ENCODE measurements around the gene DDX31.
"Not testable (repeated sequence)": the region's sequence is repeated elsewhere in the genome, so short reads cannot be mapped to it uniquely, and the experiment has no call there.

DDX31 gene

GRCh38 chr9:132582786-132583583 is 86.8 kb downstream of the DDX31 start:
- no peak for DNase-seq (ENCODE audit: low read depth in 1 of 2, low spot score in 1 of 2)

- no peak for DNase-seq (ENCODE audit: low read depth in 1 of 2, low spot score in 1 of 2)
These were observed 87.5 kb downstream of the DDX31 start, which contains the start of gene BARHL1 for GRCh38 chr9:132582276-132582785. BARHL1 (plus strand) TSS chr9:132582606; CDS start chr9:132582798, 192 bp downstream.

DNA sequence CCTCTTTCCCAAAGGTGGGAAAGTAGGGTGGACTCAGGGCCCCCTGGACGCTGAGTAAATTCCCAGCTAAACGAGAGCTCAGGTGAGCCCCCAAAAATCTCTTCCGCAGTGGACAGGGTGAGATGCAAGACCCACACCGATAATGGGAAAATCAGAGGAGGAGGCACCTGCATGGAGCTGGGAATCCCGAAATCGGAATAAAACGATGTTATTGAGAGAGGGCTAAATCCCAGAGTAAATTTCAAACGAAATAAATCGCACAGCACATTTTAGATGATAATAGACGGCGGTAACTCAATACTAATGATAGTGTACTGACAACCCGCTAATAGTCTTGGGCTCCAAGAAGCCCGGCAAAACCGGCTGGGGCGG is 90.4 kb downstream of the DDX31 start:
- no peak for DNase-seq (ENCODE audit: low read depth in 1 of 2, low spot score in 1 of 2)

DNA sequence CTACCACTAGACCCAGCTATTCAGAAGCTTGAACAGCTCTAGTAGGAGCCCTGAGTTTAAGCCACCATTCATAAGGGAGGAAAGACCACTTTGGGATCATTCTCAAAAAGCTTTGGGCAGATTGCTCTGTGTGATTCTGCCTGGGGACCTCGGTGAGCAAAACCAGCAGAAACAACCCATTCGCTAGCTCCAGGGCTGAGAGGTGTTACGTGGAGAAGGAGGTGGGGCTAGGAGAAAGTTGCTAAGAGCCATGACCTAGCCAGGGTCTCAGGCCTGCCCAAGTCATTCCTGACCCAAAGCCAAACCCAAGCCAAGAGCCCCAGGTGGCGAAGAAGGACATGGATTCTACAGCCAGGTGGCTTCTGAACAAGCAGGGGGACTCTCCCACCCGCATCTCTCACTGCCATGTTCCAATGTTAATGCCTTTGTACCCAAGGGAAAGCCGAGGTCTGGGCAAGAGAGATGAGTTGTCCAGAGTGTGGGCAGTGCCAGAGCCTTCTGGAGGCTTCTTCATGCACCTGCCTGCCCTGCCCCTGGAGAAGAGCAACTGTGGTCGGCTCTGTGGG is 91.3 kb downstream of the DDX31 start:
- no peak for DNase-seq (ENCODE audit: low read depth in 1 of 2, low spot score in 1 of 2)

GRCh38 chr9:132577119-132577518 is 92.7 kb downstream of the DDX31 start:
- DNase-seq (ENCODE audit: low read depth in 1 of 2, low spot score in 1 of 2), result no peak

DNA sequence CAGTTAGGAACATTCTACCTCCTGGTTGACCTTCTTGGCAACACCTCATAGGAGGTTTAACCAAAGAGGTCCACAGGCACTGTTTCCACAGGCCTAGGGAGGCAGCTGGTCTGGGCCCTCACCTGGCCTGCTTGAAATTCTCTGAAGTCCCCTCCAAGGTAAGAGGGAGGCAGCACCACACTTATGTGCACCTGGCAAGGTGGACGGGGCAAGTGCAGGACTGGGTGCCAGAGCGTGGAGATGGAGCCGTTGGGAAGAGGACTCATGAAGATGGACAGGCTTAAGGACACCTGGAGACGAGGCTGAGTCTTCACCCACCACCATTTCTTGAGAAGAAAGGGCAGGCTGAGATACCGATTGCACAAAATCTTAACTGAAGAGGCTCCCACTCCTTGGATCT is 94.0 kb downstream of the DDX31 start:
- no peak for DNase-seq (ENCODE audit: low read depth in 1 of 2, low spot score in 1 of 2)

DNA sequence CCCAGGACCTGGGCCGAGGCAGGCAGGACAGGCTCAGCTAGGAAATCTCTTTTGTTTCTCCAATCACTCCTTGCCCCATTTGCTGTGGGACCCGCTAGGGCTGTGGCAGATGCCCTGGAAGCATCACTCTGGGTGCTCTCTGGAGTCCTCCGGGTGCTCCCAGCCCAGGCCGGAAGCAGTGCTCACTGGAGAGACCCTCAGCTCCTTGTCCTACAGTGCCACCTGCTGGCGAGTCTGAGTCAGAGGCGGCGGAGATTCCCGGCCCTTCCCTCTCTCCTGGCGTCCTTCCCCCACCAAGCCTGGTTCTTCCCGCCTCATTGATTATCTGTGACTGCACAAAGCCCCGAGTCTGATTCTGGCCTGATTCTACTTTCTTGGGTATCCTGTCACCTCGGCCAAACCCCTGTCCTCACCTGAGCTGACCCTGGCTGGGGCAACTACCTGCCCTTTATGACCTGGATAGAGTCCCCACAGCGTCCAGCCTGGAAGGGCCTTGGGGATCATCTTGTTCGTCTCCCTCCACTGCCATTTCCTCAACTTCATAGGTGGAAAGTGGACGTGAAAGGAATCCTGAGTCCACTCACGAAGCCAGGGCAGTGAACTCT is 94.7 kb downstream of the DDX31 start:
- DNase-seq (ENCODE audit: low read depth in 1 of 2, low spot score in 1 of 2), result no peak

DNA sequence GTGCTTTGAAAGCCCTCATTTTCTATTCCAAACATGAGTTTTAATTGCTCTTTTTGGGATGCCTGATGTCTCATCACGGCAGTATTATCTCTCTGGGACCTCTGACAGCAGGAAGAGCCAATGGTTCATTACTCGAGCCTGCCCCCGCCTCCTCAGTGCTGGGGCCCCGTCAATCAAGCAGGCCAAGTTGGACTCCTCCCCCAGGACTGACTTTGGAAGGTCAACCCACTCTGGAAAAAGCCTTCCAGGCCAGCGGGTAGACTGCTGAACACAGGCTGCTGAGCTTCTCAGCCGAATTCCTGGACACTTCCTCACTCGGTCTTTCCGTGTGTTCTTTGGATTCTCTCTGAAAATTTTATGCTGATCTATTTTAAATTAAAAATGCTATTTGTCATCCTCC is 96.9 kb downstream of the DDX31 start:
- no peak for DNase-seq (ENCODE audit: low read depth in 1 of 2, low spot score in 1 of 2)

- no peak for DNase-seq (ENCODE audit: low read depth in 1 of 2, low spot score in 1 of 2)
These were observed 97.8 kb downstream of the DDX31 start for GRCh38 chr9:132571806-132572600.

DNA sequence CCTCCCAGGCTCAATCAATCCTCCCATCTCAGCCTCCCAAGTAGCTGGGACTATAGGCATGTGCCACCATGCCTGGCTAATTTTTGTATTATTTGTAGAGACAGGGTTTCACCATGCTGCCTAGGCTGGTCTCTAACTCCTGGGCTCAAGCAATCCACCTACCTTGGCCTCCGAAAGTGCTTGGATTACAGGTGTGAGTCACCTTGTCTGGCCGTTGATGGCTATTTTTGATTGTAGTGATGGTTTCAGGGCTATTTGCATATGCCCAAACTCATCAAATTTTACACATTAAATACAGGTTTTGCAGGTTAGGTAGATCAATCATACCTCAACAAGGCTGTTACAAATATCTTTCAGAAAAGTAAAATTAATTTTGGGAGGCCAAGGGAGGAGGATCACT is 101.0 kb downstream of the DDX31 start:
- DNase-seq (ENCODE audit: low read depth in 1 of 2, low spot score in 1 of 2), result not testable (repeated sequence)

DNA sequence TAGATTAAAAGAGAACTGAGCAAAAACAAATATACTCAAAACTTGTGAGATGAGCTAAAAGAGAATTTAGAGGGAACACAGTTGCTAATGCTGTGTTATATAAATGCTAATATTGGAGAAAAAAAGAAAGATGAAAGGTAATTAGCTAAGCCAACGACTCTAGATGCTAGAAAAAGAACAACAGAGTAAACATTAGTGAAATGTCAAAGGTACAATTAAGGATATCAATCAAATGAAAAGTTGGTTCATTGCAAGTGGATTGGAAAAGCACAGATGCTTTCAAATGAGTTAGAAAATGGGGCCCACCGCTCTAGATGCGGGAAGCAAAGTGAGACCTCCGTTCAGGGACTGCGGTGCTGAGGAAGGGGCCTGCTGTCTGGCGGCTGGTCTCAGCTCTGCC is 105.3 kb downstream of the DDX31 start:
- no peak for DNase-seq (ENCODE audit: low read depth in 1 of 2, low spot score in 1 of 2)

- no peak for DNase-seq (ENCODE audit: low read depth in 1 of 2, low spot score in 1 of 2)
These were observed 107.5 kb downstream of the DDX31 start for GRCh38 chr9:132562306-132562573.

- DNase-seq (ENCODE audit: low read depth in 1 of 2, low spot score in 1 of 2), result no peak
These were observed 109.1 kb downstream of the DDX31 start for GRCh38 chr9:132560616-132561202.

- DNase-seq (ENCODE audit: low read depth in 1 of 2, low spot score in 1 of 2), result no peak
These were observed 110.1 kb downstream of the DDX31 start for GRCh38 chr9:132559711-132560110.

DNA sequence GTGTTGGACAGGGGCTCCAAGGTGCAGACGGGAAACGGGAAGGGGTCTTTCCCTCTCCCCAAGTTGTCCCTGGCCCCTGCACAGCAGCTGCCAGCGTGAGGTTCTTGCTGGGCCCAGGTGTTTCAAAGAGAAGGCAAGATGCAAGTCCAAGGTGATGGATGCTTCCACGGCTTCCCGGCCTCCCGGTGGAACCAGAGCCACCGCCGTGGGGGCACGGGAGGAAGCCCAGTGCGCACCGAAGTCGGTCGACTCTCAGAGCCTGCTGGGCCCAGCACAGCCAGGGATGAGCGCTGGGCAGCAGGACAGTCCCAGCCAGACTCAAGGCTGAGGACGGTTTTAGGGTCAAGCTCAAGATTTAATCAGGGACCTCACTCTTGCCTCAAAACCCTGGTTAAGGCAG is 112.6 kb downstream of the DDX31 start:
- no peak for DNase-seq (ENCODE audit: low read depth in 1 of 2, low spot score in 1 of 2)

DNA sequence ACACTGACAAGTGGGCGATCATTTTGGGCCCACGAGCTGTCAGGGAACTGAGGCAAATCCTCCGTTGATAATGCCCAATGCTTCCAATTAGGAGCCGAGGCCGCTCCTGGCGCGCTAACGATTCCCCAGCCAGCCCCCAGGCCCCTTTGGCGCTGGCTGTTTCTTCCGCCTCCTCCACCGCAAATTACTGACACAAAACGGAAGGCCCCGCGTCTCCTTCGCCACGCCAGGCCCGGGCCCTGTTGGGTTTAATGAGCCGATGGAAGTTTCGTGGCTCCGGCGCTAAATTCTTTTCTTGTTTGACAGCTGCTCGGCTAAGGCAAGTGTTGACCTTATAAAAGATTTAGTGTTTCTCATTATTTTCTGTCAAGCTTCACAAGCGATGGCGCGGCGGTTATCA is 113.1 kb downstream of the DDX31 start:
- no peak for DNase-seq (ENCODE audit: low read depth in 1 of 2, low spot score in 1 of 2)

- no peak for DNase-seq (ENCODE audit: low read depth in 1 of 2, low spot score in 1 of 2)
These were observed 113.5 kb downstream of the DDX31 start for GRCh38 chr9:132556235-132556634.

GRCh38 chr9:132555528-132555927 is 114.3 kb downstream of the DDX31 start:
- DNase-seq (ENCODE audit: low read depth in 1 of 2, low spot score in 1 of 2), result no peak

DNA sequence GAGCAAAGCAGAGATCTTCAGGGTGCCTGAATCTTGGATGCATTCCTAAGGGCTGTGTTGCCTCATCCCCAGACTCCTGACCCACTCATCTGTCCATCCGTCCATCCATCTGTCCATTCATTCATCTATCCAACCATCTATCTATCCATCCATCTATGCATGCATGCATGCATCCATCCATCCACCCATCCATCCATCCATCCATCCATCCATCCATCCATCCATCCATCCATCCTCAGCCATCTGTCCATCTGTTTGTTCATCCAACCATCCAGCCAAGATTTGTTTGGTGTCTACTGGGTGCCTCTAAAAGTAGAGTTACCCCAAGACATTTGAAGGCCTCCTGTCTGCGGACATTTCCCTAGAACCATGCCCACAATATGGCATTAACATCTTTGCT is 115.0 kb downstream of the DDX31 start:
- DNase-seq (ENCODE audit: low read depth in 1 of 2, low spot score in 1 of 2), result no peak

DNA sequence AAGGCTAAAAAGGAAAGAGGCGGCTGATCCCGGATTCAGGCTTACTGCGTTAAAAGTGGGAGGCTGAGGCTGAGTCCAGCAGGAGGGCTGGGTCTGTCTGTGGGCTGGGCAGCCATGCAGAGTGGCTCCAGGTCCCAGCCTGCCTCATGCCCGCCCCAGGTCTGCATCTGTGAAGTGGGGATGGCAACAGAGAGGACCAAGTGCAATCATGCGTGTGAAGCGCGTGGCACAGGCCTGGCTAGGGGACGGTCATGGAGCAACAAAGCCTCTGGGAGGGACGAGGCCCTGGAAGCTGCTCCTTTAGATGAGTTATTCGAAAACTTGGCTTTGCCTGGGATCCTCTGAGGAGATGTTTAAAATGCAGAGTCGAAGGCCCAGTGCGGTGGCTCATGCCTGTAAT is 117.7 kb downstream of the DDX31 start:
- no peak for DNase-seq (ENCODE audit: low read depth in 1 of 2, low spot score in 1 of 2)

DNA sequence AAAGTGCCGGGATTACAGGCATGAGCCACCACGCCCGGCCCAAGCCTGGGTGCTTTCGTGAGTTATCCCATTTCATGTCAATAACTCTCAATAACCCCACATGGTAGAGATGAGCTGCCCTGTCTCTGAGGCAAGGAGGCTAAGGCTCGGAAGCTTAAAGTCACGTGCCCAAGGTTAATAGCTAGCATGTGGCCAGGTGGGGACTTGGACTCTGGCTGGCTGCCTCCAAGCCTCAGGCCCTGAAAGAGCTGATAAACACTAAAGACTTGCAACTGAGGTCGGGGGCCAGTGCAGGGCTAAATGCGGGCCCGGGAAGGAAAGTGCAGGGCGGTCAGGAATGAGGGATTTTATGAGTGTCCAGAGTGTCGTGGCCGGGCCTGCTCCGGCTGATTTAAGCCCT is 118.2 kb downstream of the DDX31 start:
- DNase-seq (ENCODE audit: low read depth in 1 of 2, low spot score in 1 of 2), result no peak

Data from stimulated activated CD4-positive, alpha-beta T cell treated with anti-CD3 and anti-CD28 coated beads, Interleukin-15, amount 100 ng/mL, for 1 hour (primary cell).